ENCODE data around the gene HDC.

DNA sequence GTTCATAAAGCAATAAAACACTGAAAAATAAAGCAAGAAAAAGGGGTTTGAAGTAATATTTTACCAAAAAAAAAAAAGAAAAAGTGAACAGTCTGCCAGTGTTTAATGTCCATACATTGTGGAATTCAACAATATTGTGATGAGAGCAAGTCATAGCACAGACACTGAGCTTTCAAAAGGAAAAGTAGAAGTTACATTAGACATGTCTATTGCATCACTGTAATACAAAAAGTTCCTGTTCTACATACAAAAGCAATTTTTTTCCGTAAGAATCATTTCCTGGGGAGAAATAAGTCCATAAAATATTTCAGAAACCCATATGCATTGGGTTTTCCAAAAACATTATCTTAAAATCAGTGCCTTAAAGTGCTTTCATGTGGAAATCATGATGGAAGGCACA, 11.8 kb upstream of the HDC start:
- TF ChIP-seq, protein P1, sequence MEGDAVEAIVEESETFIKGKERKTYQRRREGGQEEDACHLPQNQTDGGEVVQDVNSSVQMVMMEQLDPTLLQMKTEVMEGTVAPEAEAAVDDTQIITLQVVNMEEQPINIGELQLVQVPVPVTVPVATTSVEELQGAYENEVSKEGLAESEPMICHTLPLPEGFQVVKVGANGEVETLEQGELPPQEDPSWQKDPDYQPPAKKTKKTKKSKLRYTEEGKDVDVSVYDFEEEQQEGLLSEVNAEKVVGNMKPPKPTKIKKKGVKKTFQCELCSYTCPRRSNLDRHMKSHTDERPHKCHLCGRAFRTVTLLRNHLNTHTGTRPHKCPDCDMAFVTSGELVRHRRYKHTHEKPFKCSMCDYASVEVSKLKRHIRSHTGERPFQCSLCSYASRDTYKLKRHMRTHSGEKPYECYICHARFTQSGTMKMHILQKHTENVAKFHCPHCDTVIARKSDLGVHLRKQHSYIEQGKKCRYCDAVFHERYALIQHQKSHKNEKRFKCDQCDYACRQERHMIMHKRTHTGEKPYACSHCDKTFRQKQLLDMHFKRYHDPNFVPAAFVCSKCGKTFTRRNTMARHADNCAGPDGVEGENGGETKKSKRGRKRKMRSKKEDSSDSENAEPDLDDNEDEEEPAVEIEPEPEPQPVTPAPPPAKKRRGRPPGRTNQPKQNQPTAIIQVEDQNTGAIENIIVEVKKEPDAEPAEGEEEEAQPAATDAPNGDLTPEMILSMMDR (conservative IDR thresholded peaks at IDR 0.05; ENCODE audit: low read length): no peak
- no peak for TF ChIP-seq EZH2phosphoT487 (IDR thresholded peaks at IDR 0.05; ENCODE audit: borderline replicate concordance, low read depth, low read length)
